ENCODE data around the gene NAA20. TPM values are rescaled to one million over a fixed set of nuclear protein-coding genes. Genes with fewer than 3 reads are reported as not detected.

The NAA20 gene
- total and polyA plus RNA-seq, 9 of the 15 experiments (the other 6 are each of a cell fraction or from before 2014, with no cell fraction given) = 51.4 to 361 (median 84.6) TPM

- peaks cover 15 to 40% of the 10 kb centered on the region in 2 experiments for H3K27me3 ChIP-seq (ENCODE audit: control insufficient read depth in 2 of 2, insufficient read depth in 2 of 2, low read length in 2 of 2)
- H3K36me3 ChIP-seq (ENCODE audit: control insufficient read depth, insufficient read depth, low read length) = no peaks in the 10 kb centered on the region
- H3K79me2 ChIP-seq (ENCODE audit: control insufficient read depth, insufficient read depth, low read length) = no peaks in the 10 kb centered on the region
- DNase-seq (ENCODE audit: extremely low read depth in 1 of 4, low spot score in 3 of 4) (no peak), ATAC-seq (no peak), FAIRE-seq (no peak)
- H3K9ac ChIP-seq (ENCODE audit: insufficient read depth in 1 of 2, low read depth in 2 of 2, low read length in 2 of 2) = no peak overlapping the region
- no peak overlapping the region for H3K4me2 ChIP-seq (ENCODE audit: insufficient read depth, low read length)
- no peaks in the 10 kb centered on the region for H3K9me1 ChIP-seq (ENCODE audit: control insufficient read depth, insufficient read depth, low read length)
- WGBS (ENCODE audit: insufficient coverage, low coverage, missing lambda C conversion rate) = 1% methylated on average over 10 of the region's 11 CpGs
- H2AFZ ChIP-seq (ENCODE audit: low read depth, low read length) = no peak overlapping the region
- intact Hi-C loops (cut with micrococcal nuclease) = no loop called here
- ChIA-PET POLR2A (no interaction called here), CTCF (ENCODE audit: low intra/inter-chr PET ratio) (interaction anchor here (0.6 kb wide), 1 partner anchor 642 kb away, joined by 4 read pairs; no protein-coding TSS in a partner anchor)
- in situ Hi-C loops (cut with MboI) = no loop called here
- TF ChIP-seq ZNF785 (CRISPR knock-in tag; IDR thresholded peaks at IDR 0.05) = no peak
- no peak for TF ChIP-seq ZNF175 (CRISPR knock-in tag; IDR thresholded peaks at IDR 0.05; ENCODE audit: low read depth)
- TF ChIP-seq JUNB (CRISPR knock-in tag; conservative IDR thresholded peaks at IDR 0.05) = no peak
- TF ChIP-seq SPI1 (IDR thresholded peaks at IDR 0.05; ENCODE audit: borderline replicate concordance, low read depth, low read length) = 0 out of 2 replicates have a peak, but pooled peaks have one; percentile 2
- TF ChIP-seq XRCC4 (IDR thresholded peaks at IDR 0.05; ENCODE audit: extremely low read depth, insufficient read depth, insufficient read length) = no peak
- no peak for TF ChIP-seq NFE2 (IDR thresholded peaks at IDR 0.05; ENCODE audit: low read depth)
- BruUV-seq (replicated peaks) = no TSS peak
- H3K9me3 ChIP-seq (replicated peaks; ENCODE audit: control insufficient read depth, insufficient read depth, low read depth, low read length) = no peaks in the 10 kb centered on the region
- peaks cover 0 to 4% of the 10 kb centered on the region in 2 experiments; a peak in 1 of 5 replicates for H3K4me1 ChIP-seq (replicated peaks in 1 of 2; ENCODE audit: control insufficient read depth in 2 of 2, insufficient read depth in 2 of 2, low read length in 2 of 2)
- H4K20me1 ChIP-seq (replicated peaks; ENCODE audit: control insufficient read depth, insufficient read depth, low read length) = no peaks in the 10 kb centered on the region
- no peak overlapping the region for H3K4me3 ChIP-seq
- no peak overlapping the region for H3K27ac ChIP-seq (ENCODE audit: extremely low read depth, low read depth, low read length)
Observed at GRCh38 chr20:19971116-19971515, 46.0 kb upstream of the NAA20 start.

Data from K562 (cell line).